MM.1S (cell line): ENCODE data around the gene HSD17B3.

ENCODE experiments used
- CTCF ChIP-seq: fragments of 300-600 bp; sonication (generic); IDR thresholded peaks from 2 replicates; pipeline ENCODE4 v1.5.1; 2016; ENCODE audit warnings: antibody characterized with exemption, low read length, mixed read lengths
- EZH2 ChIP-seq: fragments of 300-600 bp; sonication (generic); optimal IDR thresholded peaks from 2 replicates; pipeline ENCODE3; 2017; ENCODE audit warnings: low read depth, mild to moderate bottlenecking, antibody characterized with exemption, low read length, mixed read lengths

GRCh38 chr9:96215841-96216240 is 86.1 kb downstream of the HSD17B3 start:
- no peak for TF ChIP-seq CTCF
- no peak for TF ChIP-seq EZH2
